GM21367 (cell line): ENCODE results near the gene OBP2A.

Experiments
- ATAC-seq: cut with Tn5 transposase; IDR thresholded peaks from one replicate; pipeline ENCODE4 v1.9.1; 2021; ENCODE audit not compliant: unreplicated experiment

The OBP2A gene

DNA sequence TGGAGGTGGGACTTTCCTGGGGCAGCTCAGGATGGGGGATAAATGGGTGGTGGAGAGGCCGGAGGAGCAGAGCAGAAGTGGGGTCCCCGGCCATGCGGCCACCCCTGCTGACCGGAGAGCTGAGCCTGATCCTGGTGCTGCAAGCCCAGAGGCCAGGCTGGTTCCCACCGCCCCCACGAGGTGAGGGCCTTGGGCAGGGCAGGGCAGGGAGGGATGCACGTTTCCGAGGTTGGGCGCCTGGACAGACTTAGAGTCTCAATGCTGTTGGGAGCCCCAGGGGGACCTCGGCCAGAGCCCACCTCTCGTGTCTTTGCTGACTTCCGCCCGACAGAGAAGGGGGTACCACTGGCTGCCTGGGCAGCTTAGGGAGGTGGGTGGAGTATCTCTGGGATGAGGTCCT lies 5.5 kb downstream of the OBP2A start:
- no peak for ATAC-seq

DNA sequence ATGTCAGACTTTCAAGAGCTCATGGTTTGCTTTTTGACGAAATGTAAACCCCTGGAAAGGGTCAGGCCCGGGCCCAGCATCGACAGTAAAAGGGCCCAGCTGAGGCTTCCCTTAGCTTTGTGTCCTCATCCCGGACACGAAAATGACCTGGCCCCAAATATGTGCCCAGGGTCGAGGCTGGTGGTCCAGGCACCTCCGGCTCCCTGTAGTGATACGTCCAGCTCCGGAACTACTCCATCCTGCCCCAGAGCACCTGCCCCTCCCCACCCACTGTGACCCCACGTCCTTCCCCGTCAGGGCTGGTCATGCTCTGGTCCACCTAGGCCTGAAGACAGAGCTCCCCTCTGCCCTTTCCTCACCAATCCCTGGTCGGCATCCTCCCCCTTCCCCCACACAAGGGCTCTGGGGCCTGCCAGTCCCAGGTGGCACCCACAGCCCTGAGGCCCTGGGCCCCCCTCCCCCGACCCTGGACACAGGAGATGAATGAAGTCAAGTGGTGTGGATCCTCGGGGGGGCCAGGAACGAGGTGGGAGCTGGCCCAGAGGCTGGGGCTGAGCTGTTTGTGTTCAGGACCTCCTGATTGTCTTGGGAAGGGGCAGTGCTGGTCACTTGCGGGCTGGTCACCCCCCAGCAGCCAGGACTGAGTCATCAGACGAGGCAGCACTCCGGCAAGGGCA lies 6.2 kb downstream of the OBP2A start:
- ATAC-seq, result no peak

DNA sequence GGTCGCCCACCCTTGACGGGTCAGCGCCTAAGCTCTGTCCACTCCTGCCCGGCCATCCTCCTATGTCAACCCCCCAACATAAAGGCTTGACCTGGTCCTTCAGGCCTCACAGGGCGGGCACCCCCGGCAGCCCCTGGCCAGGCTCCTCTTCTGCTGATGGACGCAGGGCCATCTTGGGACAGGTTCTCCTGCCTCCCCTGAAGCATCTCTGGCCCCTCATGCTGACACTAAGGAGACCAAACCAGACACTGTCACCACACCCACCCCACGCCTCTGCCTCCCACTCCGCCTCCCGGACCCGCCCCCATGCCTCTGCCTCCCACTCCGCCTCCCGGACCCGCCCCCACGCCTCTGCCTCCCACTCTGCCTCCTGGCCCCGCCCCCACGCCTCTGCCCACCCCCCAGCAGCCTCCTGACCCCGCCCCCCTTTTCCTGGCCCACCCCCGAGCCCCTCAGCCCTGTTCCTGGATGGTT lies 6.8 kb downstream of the OBP2A start:
- ATAC-seq, result no peak

DNA sequence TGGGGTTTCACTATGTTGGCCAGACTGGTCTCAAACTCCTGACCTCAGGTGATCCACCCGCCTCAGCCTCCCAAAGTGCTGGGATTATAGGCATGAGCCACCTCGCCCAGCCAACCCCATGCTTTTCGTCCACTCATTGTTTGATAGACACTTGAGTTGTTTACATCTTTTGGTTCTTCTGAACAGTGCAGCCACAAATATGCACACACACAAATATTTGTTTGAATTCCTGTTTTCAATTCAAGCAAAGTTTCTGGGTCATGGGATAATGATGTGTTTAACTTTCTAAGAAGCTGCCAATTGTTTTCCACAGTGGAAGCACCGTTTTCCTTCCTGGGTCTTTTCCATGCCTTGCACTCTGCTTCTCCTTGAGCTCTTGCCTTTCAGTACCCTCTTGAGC lies 8.8 kb downstream of the OBP2A start:
- no peak for ATAC-seq

DNA sequence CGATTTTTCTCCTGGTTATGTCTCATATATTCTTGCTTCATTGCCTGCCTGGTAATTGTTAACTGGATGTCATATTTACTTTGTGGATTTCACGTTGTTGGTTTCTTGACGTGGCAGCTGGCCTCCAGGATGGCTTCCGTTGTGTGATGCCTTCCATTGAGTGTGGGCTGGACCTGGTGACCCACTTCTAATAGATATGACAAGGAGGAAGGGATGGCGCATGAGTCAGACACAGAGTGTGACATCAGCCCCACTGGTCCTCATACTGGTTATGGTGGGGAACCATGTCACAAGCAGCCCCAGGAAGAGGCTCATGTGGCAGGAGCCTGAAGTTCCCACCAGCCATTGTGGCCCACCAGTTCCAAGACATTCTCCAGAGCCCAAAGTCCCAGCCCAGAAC lies 9.3 kb downstream of the OBP2A start:
- no peak for ATAC-seq

DNA sequence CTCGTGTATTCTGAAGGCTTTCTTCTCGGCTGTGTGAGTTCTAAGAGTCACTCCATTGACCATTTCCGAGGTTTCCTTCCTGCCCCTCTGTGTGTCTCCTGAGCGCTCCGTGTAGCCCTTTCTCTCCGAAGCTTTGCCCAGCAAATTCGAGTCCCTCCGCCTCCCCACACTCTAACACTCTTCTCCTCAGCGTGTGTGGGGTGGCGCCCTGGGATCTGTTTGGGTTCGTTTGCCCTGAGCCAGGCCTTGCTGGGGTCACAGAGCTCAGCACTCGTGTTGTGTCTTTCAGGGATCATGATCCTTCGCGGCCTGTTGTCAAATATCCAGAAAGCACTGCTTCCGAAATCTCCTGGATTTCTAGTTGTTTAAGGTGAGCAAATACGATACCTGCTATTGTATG lies 10.0 kb downstream of the OBP2A start:
- ATAC-seq, result no peak

DNA sequence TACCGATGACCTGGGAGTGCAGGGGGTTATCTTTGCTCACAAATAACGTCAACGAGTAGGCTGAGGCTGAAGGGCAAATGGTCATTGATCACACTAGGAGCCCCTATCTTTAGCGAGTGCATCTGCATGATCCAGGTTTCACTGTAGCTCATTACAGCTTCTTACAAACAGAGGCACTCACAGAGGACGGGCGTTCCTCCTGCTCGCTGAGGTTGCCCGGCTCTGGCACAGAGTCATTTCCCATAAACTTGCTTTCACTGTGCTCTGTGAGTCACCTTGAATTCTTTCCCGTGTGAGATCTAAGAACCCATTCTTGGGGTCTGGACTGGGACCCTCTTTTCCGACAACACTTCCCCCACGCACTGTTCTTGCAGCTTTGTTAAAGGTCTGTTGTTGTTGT lies 13.7 kb downstream of the OBP2A start:
- no peak for ATAC-seq

DNA sequence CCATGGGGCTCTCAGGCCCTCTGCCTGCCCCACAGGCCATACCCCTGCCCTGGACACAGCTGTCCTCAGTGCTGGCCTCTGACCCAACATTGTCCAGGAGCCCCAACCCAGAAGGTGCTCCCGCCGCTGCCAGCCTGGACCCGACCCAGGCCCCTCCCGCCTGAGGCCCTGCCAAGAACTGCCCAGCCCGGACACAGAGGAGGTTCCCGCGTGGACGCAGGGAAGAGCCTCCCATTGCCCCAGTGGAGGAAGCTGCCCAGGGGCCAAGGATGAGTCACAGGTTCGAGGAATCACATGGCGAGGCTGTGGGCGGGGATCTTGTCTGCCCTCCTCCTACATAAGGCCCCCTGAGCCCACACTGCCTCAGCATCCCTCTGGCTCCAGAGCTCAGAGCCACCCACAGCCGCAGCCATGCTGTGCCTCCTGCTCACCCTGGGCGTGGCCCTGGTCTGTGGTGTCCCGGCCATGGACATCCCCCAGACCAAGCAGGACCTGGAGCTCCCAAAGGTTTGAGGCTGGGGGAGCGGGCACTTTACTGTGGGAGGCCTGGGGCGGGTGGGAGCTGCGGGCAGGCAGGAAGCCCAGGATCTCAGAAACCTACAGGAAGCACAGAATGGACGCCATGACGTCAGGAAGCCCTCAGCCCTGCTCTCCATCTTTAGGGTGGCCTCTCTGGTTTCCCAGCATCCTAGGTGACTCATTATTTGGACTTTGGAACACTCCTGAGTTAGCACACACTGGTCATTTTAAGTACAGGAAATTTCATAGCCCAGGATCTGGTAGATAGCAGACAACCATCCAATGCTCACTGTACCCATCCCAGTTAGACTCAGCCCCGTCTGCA lies 15.7 kb downstream of the OBP2A start, which contains the start of gene PAEP:
Gene PAEP, plus strand, starts transcription at position 366 of the 844 bp plus-strand sequence.
- no peak for ATAC-seq

DNA sequence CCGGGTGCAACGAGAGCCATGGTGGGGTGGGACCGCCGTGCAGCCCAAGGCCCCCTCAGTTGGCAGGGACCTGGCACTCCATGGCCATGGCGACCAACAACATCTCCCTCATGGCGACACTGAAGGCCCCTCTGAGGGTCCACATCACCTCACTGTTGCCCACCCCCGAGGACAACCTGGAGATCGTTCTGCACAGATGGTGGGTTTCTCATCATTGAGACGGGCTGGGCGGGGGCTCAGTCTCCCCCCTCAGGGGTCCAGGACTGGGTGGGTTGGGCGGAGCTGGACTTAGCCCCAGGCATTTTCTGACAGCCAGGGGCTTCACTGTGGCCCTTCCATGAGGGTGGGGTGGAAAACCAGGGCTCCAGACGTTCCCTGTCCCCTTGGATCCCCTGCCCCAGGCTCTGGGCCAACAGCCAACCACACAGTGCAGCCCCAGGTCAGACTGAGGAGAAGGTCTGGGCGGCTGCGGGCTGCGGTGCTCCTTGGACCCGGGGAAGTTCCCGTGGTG lies 16.4 kb downstream of the OBP2A start:
- ATAC-seq, result no peak

DNA sequence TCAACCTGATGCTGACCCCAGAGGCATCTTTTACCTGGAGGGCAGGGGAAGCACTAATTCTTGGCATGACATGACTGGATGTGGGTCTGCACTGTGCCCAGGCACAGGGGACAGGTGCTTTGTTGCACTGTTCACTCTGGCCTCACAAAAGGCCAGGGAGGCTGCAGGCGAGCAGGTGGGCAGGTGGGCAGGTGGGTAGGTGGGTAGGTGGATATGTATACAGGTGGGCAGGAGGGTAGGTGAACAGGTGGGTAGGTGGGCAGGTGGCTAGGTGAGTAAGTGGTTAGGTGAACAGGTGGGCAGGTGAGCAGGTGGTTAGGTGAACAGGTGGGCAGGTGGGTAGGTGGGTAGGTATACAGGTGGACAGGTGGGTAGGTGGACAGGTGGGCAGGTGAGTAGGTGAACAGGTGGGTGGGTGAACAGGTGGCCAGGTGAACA lies 17.1 kb downstream of the OBP2A start:
- no peak for ATAC-seq

DNA sequence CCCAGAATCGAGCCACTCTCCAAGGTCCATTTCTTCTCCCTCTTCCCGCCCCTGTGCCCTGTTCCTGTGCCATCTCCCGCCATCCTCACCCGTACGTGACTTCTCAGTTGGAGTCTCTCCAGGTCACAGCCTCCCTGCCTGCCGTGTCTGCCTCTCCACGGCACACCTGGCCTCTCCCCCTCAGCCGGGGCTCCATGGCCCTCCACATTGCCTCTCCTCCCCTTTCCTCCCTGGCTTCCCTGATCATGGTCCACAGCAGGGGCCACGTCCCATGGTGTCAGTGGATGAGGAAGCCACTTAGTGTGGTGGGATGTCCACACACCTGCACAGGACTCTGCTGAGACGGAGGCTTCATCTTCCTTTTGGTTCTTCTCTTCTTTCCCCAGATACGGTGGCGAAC lies 17.9 kb downstream of the OBP2A start:
- ATAC-seq, result no peak

DNA sequence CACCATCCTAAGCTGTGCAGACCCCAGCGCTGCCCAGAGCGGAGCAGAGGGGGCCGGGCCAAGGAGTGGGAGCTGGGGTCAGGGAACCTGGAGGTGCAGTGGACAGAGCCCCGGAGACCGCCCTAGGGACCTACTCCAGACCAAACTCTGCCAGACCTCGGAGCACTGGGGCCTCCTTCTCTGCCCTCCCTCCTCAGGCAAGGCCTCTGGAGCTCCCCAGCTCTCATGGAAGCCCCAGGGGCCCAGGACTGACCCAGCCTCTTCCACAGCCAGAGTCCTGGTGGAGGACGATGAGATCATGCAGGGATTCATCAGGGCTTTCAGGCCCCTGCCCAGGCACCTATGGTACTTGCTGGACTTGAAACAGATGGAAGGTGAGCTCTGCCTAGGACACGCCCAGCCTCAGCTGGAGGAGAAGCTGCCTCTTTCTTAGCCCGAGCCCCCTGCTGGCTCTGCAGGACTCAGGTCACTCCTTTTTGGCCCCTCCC lies 19.3 kb downstream of the OBP2A start:
- no peak for ATAC-seq

DNA sequence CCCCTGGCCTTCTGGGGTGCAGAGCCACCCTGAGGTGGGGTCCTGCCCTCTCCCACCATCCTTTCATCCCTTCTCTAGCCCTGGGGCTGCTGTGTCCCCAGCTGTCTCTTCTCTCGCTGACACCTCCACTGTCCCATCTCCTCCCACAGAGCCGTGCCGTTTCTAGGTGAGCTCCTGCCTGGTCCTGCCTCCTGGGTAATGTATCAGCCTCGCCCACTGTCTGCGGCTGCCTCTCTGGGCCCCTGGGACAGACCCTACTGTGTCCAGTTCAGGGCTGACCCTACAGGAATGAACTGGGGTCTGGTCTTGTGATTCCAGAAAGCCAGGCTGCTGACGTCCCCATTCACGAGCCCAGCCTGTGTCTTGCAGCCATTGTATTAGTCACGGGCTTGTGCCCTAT lies 19.7 kb downstream of the OBP2A start:
- no peak for ATAC-seq

DNA sequence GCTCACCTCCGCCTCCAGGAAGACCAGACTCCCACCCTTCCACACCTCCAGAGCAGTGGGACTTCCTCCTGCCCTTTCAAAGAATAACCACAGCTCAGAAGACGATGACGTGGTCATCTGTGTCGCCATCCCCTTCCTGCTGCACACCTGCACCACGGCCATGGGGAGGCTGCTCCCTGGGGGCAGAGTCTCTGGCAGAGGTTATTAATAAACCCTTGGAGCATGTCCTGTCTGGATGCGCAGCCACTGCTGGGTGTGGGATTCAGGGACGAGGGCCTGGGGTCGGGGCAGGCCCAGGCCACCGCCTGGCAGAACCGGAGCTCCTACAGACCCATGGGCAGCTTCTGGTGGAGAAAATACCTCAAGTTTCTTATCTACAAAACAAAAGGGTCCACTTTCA lies 20.6 kb downstream of the OBP2A start:
- ATAC-seq, result no peak

DNA sequence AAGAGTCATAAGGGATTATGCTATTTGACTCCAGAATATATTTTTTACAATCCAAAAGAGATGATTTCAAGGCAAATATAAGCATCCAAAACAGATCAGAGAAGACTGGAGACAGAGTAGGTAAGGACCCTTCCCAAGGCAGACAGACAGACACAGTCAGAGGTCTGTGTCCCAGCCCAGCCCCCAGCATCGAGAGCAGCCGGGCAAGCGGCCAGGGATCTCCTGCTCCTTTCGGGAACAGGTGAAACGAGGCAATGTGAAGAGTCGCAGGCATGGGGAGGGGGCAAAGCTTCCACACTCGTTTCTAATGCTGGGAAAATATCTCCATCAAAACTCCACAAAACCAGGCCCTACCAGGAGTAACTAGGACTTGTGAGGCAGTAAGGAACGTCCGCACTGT lies 21.4 kb downstream of the OBP2A start:
- ATAC-seq, result no peak

DNA sequence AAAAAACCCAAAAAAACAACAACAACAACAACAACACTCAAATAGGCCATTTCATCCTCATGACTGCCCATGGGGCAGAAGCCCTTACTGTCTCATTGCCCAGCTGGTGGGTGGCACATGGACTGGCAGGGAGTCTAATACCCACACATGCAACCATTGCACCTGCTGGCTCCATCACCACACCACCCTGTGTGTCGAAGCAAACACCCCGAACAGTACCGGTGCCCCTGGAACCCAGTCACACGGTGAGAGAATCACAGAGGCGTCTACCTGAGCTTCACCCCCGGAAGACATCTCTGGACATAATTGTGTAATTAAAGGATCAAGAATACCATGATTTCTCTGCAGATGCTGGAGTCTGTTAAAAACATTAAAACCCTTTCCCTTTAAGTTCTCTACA lies 22.1 kb downstream of the OBP2A start:
- no peak for ATAC-seq

DNA sequence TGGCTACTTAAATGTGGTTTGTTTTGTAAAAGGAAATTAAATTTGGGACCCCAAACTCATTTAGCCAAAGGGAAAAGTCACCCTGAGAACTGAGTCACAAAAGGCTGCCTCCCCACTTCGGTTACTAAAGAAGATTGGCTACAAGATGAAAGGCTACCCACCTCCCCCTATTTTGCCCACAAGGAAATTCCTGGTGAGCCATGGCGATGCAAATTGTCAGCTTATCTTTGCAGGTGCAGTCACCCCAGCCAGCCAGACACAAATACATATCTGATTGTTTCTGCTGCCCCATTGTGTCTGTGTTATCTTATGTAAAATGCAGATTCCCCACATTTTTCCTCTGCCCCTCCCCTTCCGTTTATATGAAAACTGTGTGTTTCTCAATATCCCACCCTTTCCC lies 24.5 kb downstream of the OBP2A start:
- ATAC-seq, result no peak

DNA sequence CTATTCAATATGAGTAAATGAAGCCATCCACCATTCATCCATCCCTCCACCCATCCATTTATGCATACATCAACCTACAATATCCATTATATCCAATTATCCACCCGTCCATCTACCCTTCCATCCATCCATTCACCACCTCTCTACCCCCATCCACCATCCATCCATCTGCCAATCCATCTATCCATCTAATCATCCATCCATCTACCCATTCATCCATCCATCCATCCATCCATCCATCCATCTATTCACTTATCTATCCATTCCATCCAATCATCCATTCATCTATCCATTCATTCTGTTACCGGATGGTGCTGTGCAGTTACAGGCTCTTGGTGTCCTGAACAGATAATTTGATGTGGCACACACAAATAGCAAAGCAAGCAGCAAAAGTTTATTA lies 26.3 kb downstream of the OBP2A start:
- no peak for ATAC-seq

DNA sequence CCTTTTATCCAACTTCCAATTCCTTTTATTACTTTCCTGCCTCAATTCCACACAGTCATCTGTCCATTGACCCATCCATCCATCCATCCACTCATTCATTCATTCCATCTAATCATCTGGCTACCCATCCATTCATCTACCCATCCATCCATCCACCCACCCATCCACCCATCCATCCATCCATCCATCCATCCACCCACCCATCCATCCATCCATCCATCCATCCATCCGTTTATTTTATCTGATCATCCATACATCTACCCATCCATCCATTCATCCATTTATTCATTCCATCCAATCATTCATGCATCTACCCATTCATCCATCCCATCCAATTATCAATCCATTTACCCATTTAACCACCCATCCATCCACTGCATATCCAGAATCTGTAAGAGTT lies 27.2 kb downstream of the OBP2A start:
- ATAC-seq, result no peak

DNA sequence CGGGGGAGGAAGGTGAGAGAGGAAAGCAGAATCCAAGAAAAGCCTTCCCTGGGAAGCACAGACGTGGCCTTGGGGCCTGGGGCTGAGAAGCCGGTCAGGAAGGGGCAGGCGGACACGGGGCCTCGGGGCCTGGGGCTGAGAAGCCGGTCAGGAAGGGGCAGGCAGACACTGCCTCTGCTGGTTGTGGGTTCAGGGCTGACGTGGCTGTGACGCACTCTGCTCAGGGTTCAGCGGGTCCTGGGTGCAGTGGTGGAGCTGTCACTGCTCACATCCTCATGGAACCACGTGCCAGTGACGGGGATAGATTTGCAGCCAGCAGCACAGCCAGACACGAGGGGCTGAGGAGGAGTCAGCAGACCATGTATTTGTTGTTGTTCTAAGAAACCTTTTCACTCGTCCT lies 28.4 kb downstream of the OBP2A start:
- ATAC-seq, result no peak

DNA sequence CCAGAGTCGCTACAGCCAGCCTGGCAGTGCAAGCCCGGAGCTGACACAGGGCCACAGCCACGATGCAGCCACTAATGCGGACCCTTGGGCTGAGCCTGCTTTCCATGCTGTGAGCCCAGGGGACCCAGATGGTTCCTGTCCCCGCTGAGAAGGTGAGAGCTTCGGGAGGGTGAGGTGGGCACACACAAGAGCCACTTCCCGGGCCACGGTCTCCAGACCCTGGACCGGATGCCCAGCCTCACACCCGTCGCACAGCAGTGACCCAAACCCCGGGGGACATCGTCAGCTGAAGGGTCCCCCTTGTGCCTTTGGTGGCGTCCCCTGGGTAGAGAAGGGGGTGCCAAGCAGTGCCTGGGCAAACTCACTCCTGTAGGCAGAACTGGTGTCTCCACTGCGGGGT lies 29.0 kb downstream of the OBP2A start:
- no peak for ATAC-seq

DNA sequence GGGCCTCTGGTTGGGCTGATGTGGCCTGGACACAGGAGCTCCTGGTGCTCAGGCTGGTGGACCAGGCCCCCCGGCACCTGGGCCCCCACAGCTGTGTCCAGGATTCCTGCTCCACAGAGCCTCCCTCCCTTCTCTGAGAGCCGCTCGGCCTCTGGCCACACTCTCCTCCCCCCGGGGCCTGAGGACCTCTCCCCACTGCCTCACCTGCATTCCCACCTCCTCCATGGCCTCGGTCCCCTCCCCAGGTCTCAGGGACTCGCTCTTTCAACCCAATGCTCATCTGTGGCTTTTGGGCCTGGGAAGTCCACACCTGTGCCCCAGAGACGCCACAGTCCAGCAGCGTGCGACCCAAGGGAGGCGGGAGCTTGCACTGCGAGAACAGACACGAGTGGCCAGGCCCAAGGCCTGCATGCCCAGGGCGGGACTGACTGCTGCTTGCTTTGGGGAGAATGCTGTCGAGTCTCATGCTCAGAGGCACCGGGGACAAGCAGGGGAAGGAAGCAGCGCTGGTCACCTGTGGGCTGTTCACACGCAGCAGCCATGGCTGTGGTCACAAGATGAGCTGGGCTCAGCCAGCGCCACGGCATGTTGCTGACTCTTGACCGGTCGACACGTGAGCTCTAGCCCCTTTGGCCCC lies 30.2 kb downstream of the OBP2A start:
- no peak for ATAC-seq
